ENCODE results near the gene PSMC1. TPM values are rescaled to one million over a fixed set of nuclear protein-coding genes. Genes with fewer than 3 reads are reported as not detected.

The PSMC1 gene
- total and polyA plus RNA-seq, 2 experiments from 2014 or later, result 112 to 139 TPM

DNA sequence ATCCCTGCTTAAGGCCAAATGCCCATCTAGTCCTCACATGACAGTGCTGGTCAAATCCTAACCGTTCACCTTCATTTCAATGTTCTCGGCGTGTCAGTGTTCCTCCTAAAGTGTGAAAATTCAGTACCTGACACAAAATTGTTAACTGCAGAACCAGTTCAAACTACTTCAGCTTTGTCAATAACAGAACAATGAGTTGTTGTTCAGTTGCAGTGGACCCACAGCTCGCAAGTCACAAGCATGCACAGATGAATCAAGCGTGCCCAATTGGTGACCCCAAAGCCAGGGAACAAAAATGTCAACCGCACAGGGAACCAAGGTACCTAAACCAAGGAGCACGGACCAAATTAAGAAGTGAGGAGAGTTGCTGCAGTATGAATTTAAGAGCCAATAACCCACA is 52.2 kb downstream of the PSMC1 start:
- peak overlapping the region; percentile 45; the same call in 1 of the 2 replicates for H3K27ac Mint-ChIP-seq
- Histone ChIP-seq H3K27ac (ENCODE audit: low read depth) (no peak overlapping the region), H3K4me3 (no peak overlapping the region), H3K36me3 (ENCODE audit: insufficient read depth) (0 out of 2 replicates have a peak, but pooled peaks cover 8% of the 10 kb centered on the region), H3K27me3 (ENCODE audit: insufficient read depth) (no peaks in the 10 kb centered on the region), H3K9me2 (ENCODE audit: insufficient read depth) (no peaks in the 10 kb centered on the region), H3K4me1 (ENCODE audit: insufficient read depth) (peaks cover 20% of the 10 kb centered on the region), H4K20me1 (replicated peaks; ENCODE audit: insufficient read depth) (0 out of 2 replicates have a peak, but pooled peaks cover 5% of the 10 kb centered on the region), H3K4me2 (no peak overlapping the region), H2AFZ (no peak overlapping the region), H3F3A (replicated peaks; ENCODE audit: low read depth) (no peaks in the 10 kb centered on the region; the same call in 1 of the 2 replicates), H3K79me2 (replicated peaks; ENCODE audit: insufficient read depth) (no peaks in the 10 kb centered on the region)
- TF ChIP-seq, protein P1, sequence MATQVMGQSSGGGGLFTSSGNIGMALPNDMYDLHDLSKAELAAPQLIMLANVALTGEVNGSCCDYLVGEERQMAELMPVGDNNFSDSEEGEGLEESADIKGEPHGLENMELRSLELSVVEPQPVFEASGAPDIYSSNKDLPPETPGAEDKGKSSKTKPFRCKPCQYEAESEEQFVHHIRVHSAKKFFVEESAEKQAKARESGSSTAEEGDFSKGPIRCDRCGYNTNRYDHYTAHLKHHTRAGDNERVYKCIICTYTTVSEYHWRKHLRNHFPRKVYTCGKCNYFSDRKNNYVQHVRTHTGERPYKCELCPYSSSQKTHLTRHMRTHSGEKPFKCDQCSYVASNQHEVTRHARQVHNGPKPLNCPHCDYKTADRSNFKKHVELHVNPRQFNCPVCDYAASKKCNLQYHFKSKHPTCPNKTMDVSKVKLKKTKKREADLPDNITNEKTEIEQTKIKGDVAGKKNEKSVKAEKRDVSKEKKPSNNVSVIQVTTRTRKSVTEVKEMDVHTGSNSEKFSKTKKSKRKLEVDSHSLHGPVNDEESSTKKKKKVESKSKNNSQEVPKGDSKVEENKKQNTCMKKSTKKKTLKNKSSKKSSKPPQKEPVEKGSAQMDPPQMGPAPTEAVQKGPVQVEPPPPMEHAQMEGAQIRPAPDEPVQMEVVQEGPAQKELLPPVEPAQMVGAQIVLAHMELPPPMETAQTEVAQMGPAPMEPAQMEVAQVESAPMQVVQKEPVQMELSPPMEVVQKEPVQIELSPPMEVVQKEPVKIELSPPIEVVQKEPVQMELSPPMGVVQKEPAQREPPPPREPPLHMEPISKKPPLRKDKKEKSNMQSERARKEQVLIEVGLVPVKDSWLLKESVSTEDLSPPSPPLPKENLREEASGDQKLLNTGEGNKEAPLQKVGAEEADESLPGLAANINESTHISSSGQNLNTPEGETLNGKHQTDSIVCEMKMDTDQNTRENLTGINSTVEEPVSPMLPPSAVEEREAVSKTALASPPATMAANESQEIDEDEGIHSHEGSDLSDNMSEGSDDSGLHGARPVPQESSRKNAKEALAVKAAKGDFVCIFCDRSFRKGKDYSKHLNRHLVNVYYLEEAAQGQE (IDR thresholded peaks at IDR 0.05; ENCODE audit: unreplicated experiment), result no peak
- TF ChIP-seq, protein P2, sequence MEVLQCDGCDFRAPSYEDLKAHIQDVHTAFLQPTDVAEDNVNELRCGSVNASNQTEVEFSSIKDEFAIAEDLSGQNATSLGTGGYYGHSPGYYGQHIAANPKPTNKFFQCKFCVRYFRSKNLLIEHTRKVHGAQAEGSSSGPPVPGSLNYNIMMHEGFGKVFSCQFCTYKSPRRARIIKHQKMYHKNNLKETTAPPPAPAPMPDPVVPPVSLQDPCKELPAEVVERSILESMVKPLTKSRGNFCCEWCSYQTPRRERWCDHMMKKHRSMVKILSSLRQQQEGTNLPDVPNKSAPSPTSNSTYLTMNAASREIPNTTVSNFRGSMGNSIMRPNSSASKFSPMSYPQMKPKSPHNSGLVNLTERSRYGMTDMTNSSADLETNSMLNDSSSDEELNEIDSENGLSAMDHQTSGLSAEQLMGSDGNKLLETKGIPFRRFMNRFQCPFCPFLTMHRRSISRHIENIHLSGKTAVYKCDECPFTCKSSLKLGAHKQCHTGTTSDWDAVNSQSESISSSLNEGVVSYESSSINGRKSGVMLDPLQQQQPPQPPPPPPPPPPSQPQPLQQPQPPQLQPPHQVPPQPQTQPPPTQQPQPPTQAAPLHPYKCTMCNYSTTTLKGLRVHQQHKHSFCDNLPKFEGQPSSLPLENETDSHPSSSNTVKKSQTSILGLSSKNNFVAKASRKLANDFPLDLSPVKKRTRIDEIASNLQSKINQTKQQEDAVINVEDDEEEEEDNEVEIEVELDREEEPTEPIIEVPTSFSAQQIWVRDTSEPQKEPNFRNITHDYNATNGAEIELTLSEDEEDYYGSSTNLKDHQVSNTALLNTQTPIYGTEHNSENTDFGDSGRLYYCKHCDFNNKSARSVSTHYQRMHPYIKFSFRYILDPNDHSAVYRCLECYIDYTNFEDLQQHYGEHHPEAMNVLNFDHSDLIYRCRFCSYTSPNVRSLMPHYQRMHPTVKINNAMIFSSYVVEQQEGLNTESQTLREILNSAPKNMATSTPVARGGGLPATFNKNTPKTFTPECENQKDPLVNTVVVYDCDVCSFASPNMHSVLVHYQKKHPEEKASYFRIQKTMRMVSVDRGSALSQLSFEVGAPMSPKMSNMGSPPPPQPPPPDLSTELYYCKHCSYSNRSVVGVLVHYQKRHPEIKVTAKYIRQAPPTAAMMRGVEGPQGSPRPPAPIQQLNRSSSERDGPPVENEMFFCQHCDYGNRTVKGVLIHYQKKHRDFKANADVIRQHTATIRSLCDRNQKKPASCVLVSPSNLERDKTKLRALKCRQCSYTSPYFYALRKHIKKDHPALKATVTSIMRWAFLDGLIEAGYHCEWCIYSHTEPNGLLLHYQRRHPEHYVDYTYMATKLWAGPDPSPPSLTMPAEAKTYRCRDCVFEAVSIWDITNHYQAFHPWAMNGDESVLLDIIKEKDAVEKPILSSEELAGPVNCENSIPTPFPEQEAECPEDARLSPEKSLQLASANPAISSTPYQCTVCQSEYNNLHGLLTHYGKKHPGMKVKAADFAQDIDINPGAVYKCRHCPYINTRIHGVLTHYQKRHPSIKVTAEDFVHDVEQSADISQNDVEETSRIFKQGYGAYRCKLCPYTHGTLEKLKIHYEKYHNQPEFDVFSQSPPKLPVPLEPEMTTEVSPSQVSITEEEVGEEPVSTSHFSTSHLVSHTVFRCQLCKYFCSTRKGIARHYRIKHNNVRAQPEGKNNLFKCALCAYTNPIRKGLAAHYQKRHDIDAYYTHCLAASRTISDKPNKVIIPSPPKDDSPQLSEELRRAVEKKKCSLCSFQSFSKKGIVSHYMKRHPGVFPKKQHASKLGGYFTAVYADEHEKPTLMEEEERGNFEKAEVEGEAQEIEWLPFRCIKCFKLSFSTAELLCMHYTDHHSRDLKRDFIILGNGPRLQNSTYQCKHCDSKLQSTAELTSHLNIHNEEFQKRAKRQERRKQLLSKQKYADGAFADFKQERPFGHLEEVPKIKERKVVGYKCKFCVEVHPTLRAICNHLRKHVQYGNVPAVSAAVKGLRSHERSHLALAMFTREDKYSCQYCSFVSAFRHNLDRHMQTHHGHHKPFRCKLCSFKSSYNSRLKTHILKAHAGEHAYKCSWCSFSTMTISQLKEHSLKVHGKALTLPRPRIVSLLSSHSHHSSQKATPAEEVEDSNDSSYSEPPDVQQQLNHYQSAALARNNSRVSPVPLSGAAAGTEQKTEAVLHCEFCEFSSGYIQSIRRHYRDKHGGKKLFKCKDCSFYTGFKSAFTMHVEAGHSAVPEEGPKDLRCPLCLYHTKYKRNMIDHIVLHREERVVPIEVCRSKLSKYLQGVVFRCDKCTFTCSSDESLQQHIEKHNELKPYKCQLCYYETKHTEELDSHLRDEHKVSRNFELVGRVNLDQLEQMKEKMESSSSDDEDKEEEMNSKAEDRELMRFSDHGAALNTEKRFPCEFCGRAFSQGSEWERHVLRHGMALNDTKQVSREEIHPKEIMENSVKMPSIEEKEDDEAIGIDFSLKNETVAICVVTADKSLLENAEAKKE (CRISPR knock-in tag; IDR thresholded peaks at IDR 0.05), result no peak
- TF ChIP-seq CREB1 (CRISPR knock-in tag; IDR thresholded peaks at IDR 0.05; ENCODE audit: low read depth), result no peak
- TF ChIP-seq EZH2phosphoT487 (IDR thresholded peaks at IDR 0.05; ENCODE audit: unreplicated experiment), result no peak
- no peak for TF ChIP-seq POLR2AphosphoS5 (IDR thresholded peaks at IDR 0.05; ENCODE audit: low read depth)
- TF ChIP-seq NANOG (IDR thresholded peaks at IDR 0.05; ENCODE audit: borderline replicate concordance), result no peak
- DNase-seq (ENCODE audit: low spot score) (no peak), ATAC-seq (no peak)
- no peak overlapping the region for H3K4me3 Mint-ChIP-seq
- H3K4me1 Mint-ChIP-seq, result peaks cover 26% of the 10 kb centered on the region
- H3K9me3 Mint-ChIP-seq, result no peaks in the 10 kb centered on the region; the same call in 2 of the 3 replicates
- no peaks in the 10 kb centered on the region for H3K27me3 Mint-ChIP-seq (ENCODE audit: insufficient read depth, low read depth, poor library complexity)
- H3K36me3 Mint-ChIP-seq (ENCODE audit: low read depth), result peaks cover 32% of the 10 kb centered on the region

Measured in GM23338 (cell line).